Thyroid gland (tissue), 4 donors: ENCODE measurements around the gene ADPRHL1. TPM values are rescaled to one million over a fixed set of nuclear protein-coding genes. Genes with fewer than 3 reads are reported as not detected.

Experiments used
- DNase-seq, 2 donors: peaks; one replicate each; pipeline ENCODE4 v3.0.0-alpha.2; 2019
- H3K27ac ChIP-seq, 3 donors: fragments of 200-600 bp; sonication (generic); 1 replicate in 2 of 3; 2 replicates in 1 of 3; pipeline ENCODE4 v1.5.1; 2016 to 2019; ENCODE audit warnings: mild to moderate bottlenecking in 1 of 3, moderate library complexity in 1 of 3
- H3K27me3 ChIP-seq: fragments of 200-600 bp; sonication (generic); one replicate; pipeline ENCODE4 v1.5.1; 2019
- H3K36me3 ChIP-seq, 2 donors: fragments of 200-600 bp; sonication (generic); one replicate each; pipeline ENCODE4 v1.5.1; 2016 to 2019
- H3K4me1 ChIP-seq, 2 donors: fragments of 200-600 bp; sonication (generic); one replicate each; pipeline ENCODE4 v1.5.1; 2017 to 2019
- H3K4me3 ChIP-seq, 3 donors: fragments of 200-600 bp; sonication (generic); replicated peaks in 1 of 3; 1 replicate in 2 of 3; 2 replicates in 1 of 3; pipeline ENCODE4 v1.5.1; 2016; ENCODE audit warnings: mild to moderate bottlenecking in 1 of 3
- H3K9me3 ChIP-seq: fragments of 200-600 bp; sonication (generic); one replicate; pipeline ENCODE4 v1.5.1; 2017
- CTCF ChIP-seq, 6 experiments: fragments of 200-600 bp in 3 of 6; fragments of 450-650 bp in 3 of 6; sonication (generic) in 3 of 6; IDR thresholded peaks; one replicate each; pipeline ENCODE4 v1.5.1; 2016 to 2019; ENCODE audit warnings: antibody characterized with exemption in 6 of 6, mild to moderate bottlenecking in 2 of 6, inconsistent platforms in 1 of 6, moderate library complexity in 1 of 6
- POLR2A ChIP-seq, 2 donors: fragments of 450-650 bp; IDR thresholded peaks; one replicate each; pipeline ENCODE4 v1.6.1; 2017; ENCODE audit warnings: antibody characterized with exemption in 2 of 2, mild to moderate bottlenecking in 2 of 2, moderate library complexity in 1 of 2
- WGBS, 2 donors: methylation state at CpG; one replicate each; pipeline ENCODE4 v1.1.5; 2017; 5-methylcytosine and 5-hydroxymethylcytosine counted together
- intact Hi-C: fragments of 100-400 bp; cut with DNase I; formaldehyde crosslinking; loops from one replicate; pipeline ENCODE4 v1.15.1; 2023
- total RNA-seq, 4 donors: library from RNA; depleted of rRNA; stranded (reverse); fragments of >200 nt; gene quantifications; one replicate each; pipeline ENCODE4 v1.2.3, GENCODE V29; 2016

ADPRHL1 gene
- total RNA-seq, 4 donors from 2014 or later: 0.20 to 2.0 (median 1.0) TPM

- H3K9me3 ChIP-seq: no peaks in the 10 kb centered on the region
- H3K4me3 ChIP-seq: no peak overlapping the region
- H3K4me1 ChIP-seq: no peaks in the 10 kb centered on the region
- TF ChIP-seq CTCF (IDR thresholded peaks at IDR 0.05) (no peak), POLR2A (IDR thresholded peaks at IDR 0.05) (no peak)
- no peak for DNase-seq
- H3K36me3 ChIP-seq: peaks cover 0 to 2% of the 10 kb centered on the region in 2 donors
- H3K27me3 ChIP-seq: no peaks in the 10 kb centered on the region
- intact Hi-C loops: no loop called here
- 67 to 83% methylated on average over 22 of the region's 22 CpGs for WGBS, 2 donors
- H3K27ac ChIP-seq: no peak overlapping the region
Observed at GRCh38 chr13:113468472-113469201, 15.3 kb upstream of the ADPRHL1 start.

- no peak for TF ChIP-seq POLR2A (IDR thresholded peaks at IDR 0.05)
- no peak for TF ChIP-seq CTCF (IDR thresholded peaks at IDR 0.05)
- Histone ChIP-seq H3K4me3 (no peak overlapping the region), H3K27me3 (no peaks in the 10 kb centered on the region), H3K9me3 (no peaks in the 10 kb centered on the region), H3K36me3 (no peaks in the 10 kb centered on the region), H3K27ac (no peak overlapping the region), H3K4me1 (no peaks in the 10 kb centered on the region)
- DNase-seq: no peak
- 88 to 93% methylated on average over 7 of the region's 7 CpGs for WGBS, 2 donors
- intact Hi-C loops: no loop called here
Observed at GRCh38 chr13:113468029-113468428, 14.7 kb upstream of the ADPRHL1 start.

GRCh38 chr13:113466383-113466782 is 13.1 kb upstream of the ADPRHL1 start:
- TF ChIP-seq CTCF (IDR thresholded peaks at IDR 0.05): no peak
- no peak for TF ChIP-seq POLR2A (IDR thresholded peaks at IDR 0.05)
- WGBS, 2 donors: 91 to 94% methylated on average over 3 of the region's 3 CpGs
- Histone ChIP-seq H3K4me3 (no peak overlapping the region), H3K9me3 (no peaks in the 10 kb centered on the region), H3K36me3 (no peaks in the 10 kb centered on the region), H3K27me3 (no peaks in the 10 kb centered on the region), H3K27ac (no peak overlapping the region), H3K4me1 (no peaks in the 10 kb centered on the region)
- no peak for DNase-seq
- intact Hi-C loops: no loop called here

- Histone ChIP-seq H3K4me1 (no peaks in the 10 kb centered on the region), H3K27ac (no peak overlapping the region), H3K9me3 (no peaks in the 10 kb centered on the region), H3K36me3 (peaks cover 5 to 6% of the 10 kb centered on the region in 2 donors), H3K27me3 (no peaks in the 10 kb centered on the region), H3K4me3 (no peak overlapping the region)
- intact Hi-C loops: no loop called here
- WGBS, 2 donors: 76 to 80% methylated on average over 4 of the region's 4 CpGs
- DNase-seq: no peak
- TF ChIP-seq CTCF (IDR thresholded peaks at IDR 0.05) (no peak), POLR2A (IDR thresholded peaks at IDR 0.05) (no peak)
Observed at GRCh38 chr13:113465300-113465699, 12.0 kb upstream of the ADPRHL1 start.

- no peak for DNase-seq
- TF ChIP-seq CTCF (IDR thresholded peaks at IDR 0.05) (no peak), POLR2A (IDR thresholded peaks at IDR 0.05) (no peak)
- Histone ChIP-seq H3K36me3 (peaks cover 11 to 13% of the 10 kb centered on the region in 2 donors), H3K9me3 (no peaks in the 10 kb centered on the region), H3K4me1 (no peaks in the 10 kb centered on the region), H3K27me3 (no peaks in the 10 kb centered on the region), H3K27ac (no peak overlapping the region), H3K4me3 (no peak overlapping the region)
- 94 to 96% methylated on average over 16 of the region's 16 CpGs for WGBS, 2 donors
- intact Hi-C loops: no loop called here
Observed at GRCh38 chr13:113464476-113464875, 11.2 kb upstream of the ADPRHL1 start.
